ENCODE results near the gene TMEM181.
"Not testable (repeated sequence)": the region's sequence is repeated elsewhere in the genome, so short reads cannot be mapped to it uniquely, and the experiment has no call there.

Gene TMEM181

GRCh38 chr6:158597565-158597964, 37.7 kb downstream of the TMEM181 start:
- Mint-ChIP-seq H3K27ac (peak overlapping the region; percentile 94), H3K36me3 (ENCODE audit: low read depth) (peaks cover 71% of the 10 kb centered on the region), H3K4me3 (no peak overlapping the region), H3K9me3 (no peaks in the 10 kb centered on the region), H3K4me1 (peaks cover 8% of the 10 kb centered on the region), H3K27me3 (ENCODE audit: low read depth, poor library complexity) (no peaks in the 10 kb centered on the region)
- TF ChIP-seq, protein P1, sequence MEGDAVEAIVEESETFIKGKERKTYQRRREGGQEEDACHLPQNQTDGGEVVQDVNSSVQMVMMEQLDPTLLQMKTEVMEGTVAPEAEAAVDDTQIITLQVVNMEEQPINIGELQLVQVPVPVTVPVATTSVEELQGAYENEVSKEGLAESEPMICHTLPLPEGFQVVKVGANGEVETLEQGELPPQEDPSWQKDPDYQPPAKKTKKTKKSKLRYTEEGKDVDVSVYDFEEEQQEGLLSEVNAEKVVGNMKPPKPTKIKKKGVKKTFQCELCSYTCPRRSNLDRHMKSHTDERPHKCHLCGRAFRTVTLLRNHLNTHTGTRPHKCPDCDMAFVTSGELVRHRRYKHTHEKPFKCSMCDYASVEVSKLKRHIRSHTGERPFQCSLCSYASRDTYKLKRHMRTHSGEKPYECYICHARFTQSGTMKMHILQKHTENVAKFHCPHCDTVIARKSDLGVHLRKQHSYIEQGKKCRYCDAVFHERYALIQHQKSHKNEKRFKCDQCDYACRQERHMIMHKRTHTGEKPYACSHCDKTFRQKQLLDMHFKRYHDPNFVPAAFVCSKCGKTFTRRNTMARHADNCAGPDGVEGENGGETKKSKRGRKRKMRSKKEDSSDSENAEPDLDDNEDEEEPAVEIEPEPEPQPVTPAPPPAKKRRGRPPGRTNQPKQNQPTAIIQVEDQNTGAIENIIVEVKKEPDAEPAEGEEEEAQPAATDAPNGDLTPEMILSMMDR (IDR thresholded peaks at IDR 0.05): no peak
- no peak for DNase-seq

DNA sequence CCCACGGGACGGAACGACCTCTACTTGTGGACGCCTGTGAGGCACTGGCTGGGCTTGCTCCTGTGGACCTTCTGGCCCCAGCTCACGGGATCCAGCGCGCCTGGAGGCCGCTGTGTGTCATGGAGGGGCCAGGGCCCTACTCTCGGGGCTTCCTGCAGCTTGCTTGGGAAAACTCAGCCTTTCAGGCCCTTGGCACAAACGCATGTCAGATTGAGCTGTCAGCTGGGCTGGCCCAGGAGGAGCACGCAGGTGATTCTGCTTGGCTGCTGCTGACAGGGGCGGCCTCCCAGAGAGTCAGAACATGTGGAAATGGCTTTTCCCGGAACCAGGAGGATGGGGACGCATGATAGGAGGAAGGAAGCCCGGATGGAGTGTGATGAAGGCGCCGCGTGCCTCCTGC, 39.7 kb downstream of the TMEM181 start:
- H3K9me3 Mint-ChIP-seq: no peaks in the 10 kb centered on the region
- peaks cover 62% of the 10 kb centered on the region for H3K36me3 Mint-ChIP-seq (ENCODE audit: low read depth)
- H3K4me1 Mint-ChIP-seq: peaks cover 8% of the 10 kb centered on the region
- TF ChIP-seq, protein P1 (IDR thresholded peaks at IDR 0.05): no peak
- H3K27me3 Mint-ChIP-seq (ENCODE audit: low read depth, poor library complexity): no peaks in the 10 kb centered on the region
- no peak for DNase-seq
- H3K27ac Mint-ChIP-seq: no peak overlapping the region
- no peak overlapping the region for H3K4me3 Mint-ChIP-seq

- Mint-ChIP-seq H3K4me1 (no peaks in the 10 kb centered on the region), H3K9me3 (no peaks in the 10 kb centered on the region), H3K27me3 (ENCODE audit: low read depth, poor library complexity) (no peaks in the 10 kb centered on the region), H3K27ac (peak overlapping the region; percentile 12), H3K4me3 (no peak overlapping the region), H3K36me3 (ENCODE audit: low read depth) (peaks cover 42% of the 10 kb centered on the region)
- no peak for DNase-seq
- TF ChIP-seq, protein P1 (IDR thresholded peaks at IDR 0.05): no peak
Observed at GRCh38 chr6:158603261-158604047, 43.6 kb downstream of the TMEM181 start.

GRCh38 chr6:158604048-158604406, 44.1 kb downstream of the TMEM181 start:
- no peak for DNase-seq
- H3K27me3 Mint-ChIP-seq (ENCODE audit: low read depth, poor library complexity): no peaks in the 10 kb centered on the region
- no peaks in the 10 kb centered on the region for H3K9me3 Mint-ChIP-seq
- H3K4me1 Mint-ChIP-seq: no peaks in the 10 kb centered on the region
- H3K36me3 Mint-ChIP-seq (ENCODE audit: low read depth): peaks cover 42% of the 10 kb centered on the region
- H3K27ac Mint-ChIP-seq: peak overlapping the region; percentile 12
- TF ChIP-seq, protein P1 (IDR thresholded peaks at IDR 0.05): no peak
- no peak overlapping the region for H3K4me3 Mint-ChIP-seq

GRCh38 chr6:158605266-158605878, 45.5 kb downstream of the TMEM181 start:
- Mint-ChIP-seq H3K27me3 (ENCODE audit: low read depth, poor library complexity) (no peaks in the 10 kb centered on the region), H3K4me1 (no peaks in the 10 kb centered on the region)

GRCh38 chr6:158606011-158606410, 46.1 kb downstream of the TMEM181 start:
- Mint-ChIP-seq H3K27ac (peak overlapping the region; percentile 32), H3K36me3 (ENCODE audit: low read depth) (peaks cover 37% of the 10 kb centered on the region)
- not testable (repeated sequence) for H3K9me3 Mint-ChIP-seq; H3K4me1 Mint-ChIP-seq; H3K27me3 Mint-ChIP-seq (ENCODE audit: low read depth, poor library complexity); DNase-seq; H3K4me3 Mint-ChIP-seq

More at GRCh38 chr6:158605266-158605878, 45.5 kb downstream of the TMEM181 start:
- H3K4me3 Mint-ChIP-seq: no peak overlapping the region
- peak; percentile 72 for DNase-seq
- TF ChIP-seq, protein P1 (IDR thresholded peaks at IDR 0.05): peak; percentile 68
- no peak overlapping the region for H3K27ac Mint-ChIP-seq
- H3K36me3 Mint-ChIP-seq (ENCODE audit: low read depth): peaks cover 41% of the 10 kb centered on the region
- H3K9me3 Mint-ChIP-seq: no peaks in the 10 kb centered on the region

Measured in nephron progenitor cell (in vitro differentiated cells).